HCT116 (cell line): ENCODE data around the gene TST.

Experiments
- ATF3 ChIP-seq: IDR thresholded peaks from 2 replicates; pipeline ENCODE4 v1.6.1; 2012
- EZH2 ChIP-seq: fragments of 200-600 bp; sonication (generic); IDR thresholded peaks from 2 replicates; pipeline ENCODE4 v1.6.1; 2017; ENCODE audit warnings: antibody characterized with exemption, mixed run types
- EZH2phosphoT487 ChIP-seq: fragments of 200-600 bp; IDR thresholded peaks from 2 replicates; pipeline ENCODE4 v1.6.1; 2018; ENCODE audit warnings: antibody characterized with exemption, borderline replicate concordance
- POLR2A ChIP-seq: IDR thresholded peaks from 2 replicates; pipeline ENCODE4 v1.7.0; 2011; ENCODE audit warnings: borderline replicate concordance; ENCODE audit not compliant: insufficient read depth, insufficient read length; ENCODE audit errors: extremely low read depth
- POLR2AphosphoS5 ChIP-seq: IDR thresholded peaks from 2 replicates; pipeline ENCODE4 v1.6.1; 2011; ENCODE audit warnings: mild to moderate bottlenecking, low read depth, low read length, moderate library complexity
- RAD21 ChIP-seq: IDR thresholded peaks from 2 replicates; pipeline ENCODE4 v1.6.1; 2012; ENCODE audit warnings: low read depth, mild to moderate bottlenecking
- SIN3A ChIP-seq: IDR thresholded peaks from 2 replicates; pipeline ENCODE4 v1.6.1; 2012; ENCODE audit warnings: low read depth
- SP1 ChIP-seq: IDR thresholded peaks from 2 replicates; pipeline ENCODE4 v1.6.1; 2012; ENCODE audit warnings: low read depth
- SRF ChIP-seq: IDR thresholded peaks from 2 replicates; pipeline ENCODE4 v1.6.1; 2012; ENCODE audit warnings: low read depth
- YY1 ChIP-seq: IDR thresholded peaks from 2 replicates; pipeline ENCODE4 v1.6.1; 2011; ENCODE audit warnings: low read length, low read depth, moderate library complexity, mild to moderate bottlenecking; ENCODE audit not compliant: insufficient replicate concordance; ENCODE audit errors: extremely low read depth
- ZBTB33 ChIP-seq: IDR thresholded peaks from 2 replicates; pipeline ENCODE4 v1.6.1; 2011; ENCODE audit warnings: mild to moderate bottlenecking, low read length, moderate library complexity; ENCODE audit not compliant: insufficient replicate concordance; ENCODE audit errors: extremely low read depth
- TF ChIP-seq, protein P1 (sequence below), 3 experiments: fragments of 200-600 bp in 1 of 3; sonication (generic) in 1 of 3; IDR thresholded peaks in 2 of 3; conservative IDR thresholded peaks in 1 of 3; 2 replicates each; pipeline ENCODE4 v1.5.1; 2012 to 2017; ENCODE audit warnings: low read depth in 2 of 3, low read length in 2 of 3, antibody characterized with exemption in 1 of 3, borderline replicate concordance in 1 of 3, control low read depth in 1 of 3, mild to moderate bottlenecking in 1 of 3, mixed read lengths in 1 of 3, mixed run types in 1 of 3, moderate library complexity in 1 of 3; ENCODE audit not compliant: insufficient read depth in 1 of 3
- TF ChIP-seq, protein P2 (sequence below): IDR thresholded peaks from 2 replicates; pipeline ENCODE4 v1.6.1; 2012

DNA sequence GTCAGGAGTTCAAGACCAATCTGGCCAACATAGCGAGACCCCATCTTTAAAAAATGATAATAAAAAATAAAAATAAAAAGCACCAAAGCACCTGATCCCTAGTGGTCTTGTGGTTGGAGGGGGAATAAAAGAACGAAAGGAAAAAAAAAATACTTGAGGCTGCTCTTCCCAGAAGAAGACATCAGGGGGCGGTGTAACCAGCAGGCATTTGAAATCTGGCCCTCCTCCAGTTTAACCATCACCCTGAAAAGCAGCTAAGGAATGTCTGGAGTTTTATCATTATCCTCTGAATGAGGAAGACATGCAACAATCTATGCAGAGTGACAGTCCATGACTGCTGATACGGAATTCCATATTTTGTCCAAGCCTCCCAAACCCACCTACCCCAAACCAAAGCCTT, 26.7 kb upstream of the TST start:
- TF ChIP-seq YY1 (no peak), POLR2A (no peak), EZH2 (no peak), SIN3A (no peak), SRF (no peak), POLR2AphosphoS5 (no peak), EZH2phosphoT487 (no peak), RAD21 (peak; percentile 48; the same call in 1 of the 2 replicates), ZBTB33 (no peak), ATF3 (no peak), SP1 (no peak)
- TF ChIP-seq, protein P1, sequence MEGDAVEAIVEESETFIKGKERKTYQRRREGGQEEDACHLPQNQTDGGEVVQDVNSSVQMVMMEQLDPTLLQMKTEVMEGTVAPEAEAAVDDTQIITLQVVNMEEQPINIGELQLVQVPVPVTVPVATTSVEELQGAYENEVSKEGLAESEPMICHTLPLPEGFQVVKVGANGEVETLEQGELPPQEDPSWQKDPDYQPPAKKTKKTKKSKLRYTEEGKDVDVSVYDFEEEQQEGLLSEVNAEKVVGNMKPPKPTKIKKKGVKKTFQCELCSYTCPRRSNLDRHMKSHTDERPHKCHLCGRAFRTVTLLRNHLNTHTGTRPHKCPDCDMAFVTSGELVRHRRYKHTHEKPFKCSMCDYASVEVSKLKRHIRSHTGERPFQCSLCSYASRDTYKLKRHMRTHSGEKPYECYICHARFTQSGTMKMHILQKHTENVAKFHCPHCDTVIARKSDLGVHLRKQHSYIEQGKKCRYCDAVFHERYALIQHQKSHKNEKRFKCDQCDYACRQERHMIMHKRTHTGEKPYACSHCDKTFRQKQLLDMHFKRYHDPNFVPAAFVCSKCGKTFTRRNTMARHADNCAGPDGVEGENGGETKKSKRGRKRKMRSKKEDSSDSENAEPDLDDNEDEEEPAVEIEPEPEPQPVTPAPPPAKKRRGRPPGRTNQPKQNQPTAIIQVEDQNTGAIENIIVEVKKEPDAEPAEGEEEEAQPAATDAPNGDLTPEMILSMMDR (IDR thresholded peaks at IDR 0.05 in 2 of 3, conservative IDR thresholded peaks at IDR 0.05 in 1 of 3; ENCODE audit: borderline replicate concordance in 1 of 3, insufficient read depth in 1 of 3, low read depth in 2 of 3, low read length in 2 of 3) = peak; percentile 46 to 78 (median 66); a peak in 5 of 6 replicates
- TF ChIP-seq, protein P2, sequence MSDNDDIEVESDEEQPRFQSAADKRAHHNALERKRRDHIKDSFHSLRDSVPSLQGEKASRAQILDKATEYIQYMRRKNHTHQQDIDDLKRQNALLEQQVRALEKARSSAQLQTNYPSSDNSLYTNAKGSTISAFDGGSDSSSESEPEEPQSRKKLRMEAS = no peak
